Osteocyte (in vitro differentiated cells): ENCODE results near the gene SRRM4. TPM values are rescaled to one million over a fixed set of nuclear protein-coding genes. Genes with fewer than 3 reads are reported as not detected.

ENCODE experiments used
- DNase-seq: peaks from one replicate; pipeline ENCODE4 v3.0.0; 2021; ENCODE audit warnings: mixed read lengths; ENCODE audit not compliant: unreplicated experiment; ENCODE audit errors: extremely low spot score
- H3K27ac Mint-ChIP-seq: one replicate; pipeline ENCODE4 v1.8.0; 2021; ENCODE audit warnings: mild to moderate bottlenecking, mixed read lengths; ENCODE audit not compliant: unreplicated experiment
- H3K27me3 Mint-ChIP-seq: one replicate; pipeline ENCODE4 v1.8.0; 2021; ENCODE audit warnings: mixed read lengths; ENCODE audit not compliant: unreplicated experiment
- H3K36me3 Mint-ChIP-seq: one replicate; pipeline ENCODE4 v1.8.0; 2021; ENCODE audit warnings: mixed read lengths; ENCODE audit not compliant: unreplicated experiment
- H3K4me1 Mint-ChIP-seq: one replicate; pipeline ENCODE4 v1.8.0; 2021; ENCODE audit warnings: mixed read lengths; ENCODE audit not compliant: unreplicated experiment
- H3K4me3 Mint-ChIP-seq: one replicate; pipeline ENCODE4 v1.8.0; 2021; ENCODE audit warnings: mild to moderate bottlenecking, moderate library complexity, mixed read lengths; ENCODE audit not compliant: unreplicated experiment
- H3K9me3 Mint-ChIP-seq: one replicate; pipeline ENCODE4 v1.8.0; 2021; ENCODE audit warnings: mixed read lengths; ENCODE audit not compliant: unreplicated experiment
- CTCF ChIP-seq: fragments of 200-600 bp; sonication (generic); IDR thresholded peaks from 2 replicates; pipeline ENCODE4 v1.5.0; 2021; ENCODE audit warnings: antibody characterized with exemption, mild to moderate bottlenecking, moderate library complexity
- total RNA-seq: library from RNA; stranded (reverse); gene quantifications from 2 replicates; pipeline ENCODE4 v1.2.1, GENCODE V29; 2021

Gene SRRM4
- total RNA-seq, 1 donor from 2014 or later, result not detected

GRCh38 chr12:118979763-118980406, 1.5 kb upstream of the SRRM4 start:
- peak; percentile 58 for TF ChIP-seq CTCF
- no peak for DNase-seq
- H3K36me3 Mint-ChIP-seq, result no peaks in the 10 kb centered on the region
- peaks cover 19% of the 10 kb centered on the region for H3K27me3 Mint-ChIP-seq
- no peak overlapping the region for H3K4me3 Mint-ChIP-seq
- H3K27ac Mint-ChIP-seq, result no peak overlapping the region
- H3K4me1 Mint-ChIP-seq, result no peaks in the 10 kb centered on the region
- peaks cover 4% of the 10 kb centered on the region for H3K9me3 Mint-ChIP-seq

- no peaks in the 10 kb centered on the region for H3K4me1 Mint-ChIP-seq
- no peaks in the 10 kb centered on the region for H3K36me3 Mint-ChIP-seq
- no peak overlapping the region for H3K27ac Mint-ChIP-seq
- no peak overlapping the region for H3K4me3 Mint-ChIP-seq
- no peak for TF ChIP-seq CTCF
- DNase-seq, result no peak
- H3K9me3 Mint-ChIP-seq, result peaks cover 4% of the 10 kb centered on the region
- peaks cover 19% of the 10 kb centered on the region for H3K27me3 Mint-ChIP-seq
Measured at GRCh38 chr12:118980407-118981014, 830 bp upstream of the SRRM4 start.

- Mint-ChIP-seq H3K4me1 (no peaks in the 10 kb centered on the region), H3K36me3 (no peaks in the 10 kb centered on the region), H3K27me3 (peaks cover 19% of the 10 kb centered on the region), H3K9me3 (peaks cover 4% of the 10 kb centered on the region), H3K27ac (no peak overlapping the region), H3K4me3 (no peak overlapping the region)
- no peak for TF ChIP-seq CTCF
- no peak for DNase-seq
Measured at GRCh38 chr12:118982302-118982701, 961 bp downstream of the SRRM4 start.

- DNase-seq, result no peak
- Mint-ChIP-seq H3K27ac (no peak overlapping the region), H3K27me3 (peaks cover 19% of the 10 kb centered on the region), H3K4me1 (no peaks in the 10 kb centered on the region), H3K36me3 (no peaks in the 10 kb centered on the region), H3K9me3 (peaks cover 4% of the 10 kb centered on the region), H3K4me3 (no peak overlapping the region)
- no peak for TF ChIP-seq CTCF
Measured at GRCh38 chr12:118982984-118983761, 1.8 kb downstream of the SRRM4 start.
